ENCODE results near the gene MBD3L5.
"Not testable (repeated sequence)": the region's sequence is repeated elsewhere in the genome, so short reads cannot be mapped to it uniquely, and the experiment has no call there.

The MBD3L5 gene

DNA sequence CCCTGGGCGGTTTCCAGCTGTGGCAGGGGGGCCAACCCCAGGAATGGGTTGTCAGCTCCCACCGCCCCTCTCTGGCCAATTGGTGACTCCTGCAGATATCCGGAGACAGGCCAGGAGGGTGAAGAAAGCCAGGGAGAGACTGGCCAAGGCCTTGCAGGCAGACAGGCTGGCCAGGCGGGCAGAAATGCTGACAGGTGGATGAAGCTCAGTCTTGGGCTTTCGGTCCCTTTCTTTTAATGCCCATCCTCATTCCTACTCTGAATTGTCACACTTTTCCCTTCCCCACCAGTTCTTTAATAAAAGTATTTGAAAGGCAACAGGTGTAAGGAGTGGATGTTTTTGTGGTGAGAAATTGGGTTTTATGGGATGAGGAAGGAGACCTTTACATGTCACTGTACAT is 21.0 kb downstream of the MBD3L5 start:
- DNase-seq (ENCODE audit: low read depth, low spot score), result not testable (repeated sequence)

- DNase-seq (ENCODE audit: low read depth, low spot score), result not testable (repeated sequence)
Observed at GRCh38 chr19:7052896-7053295, 22.5 kb downstream of the MBD3L5 start.

- not testable (repeated sequence) for DNase-seq (ENCODE audit: low read depth, low spot score)
Observed at GRCh38 chr19:7054635-7055368, 24.4 kb downstream of the MBD3L5 start.

DNA sequence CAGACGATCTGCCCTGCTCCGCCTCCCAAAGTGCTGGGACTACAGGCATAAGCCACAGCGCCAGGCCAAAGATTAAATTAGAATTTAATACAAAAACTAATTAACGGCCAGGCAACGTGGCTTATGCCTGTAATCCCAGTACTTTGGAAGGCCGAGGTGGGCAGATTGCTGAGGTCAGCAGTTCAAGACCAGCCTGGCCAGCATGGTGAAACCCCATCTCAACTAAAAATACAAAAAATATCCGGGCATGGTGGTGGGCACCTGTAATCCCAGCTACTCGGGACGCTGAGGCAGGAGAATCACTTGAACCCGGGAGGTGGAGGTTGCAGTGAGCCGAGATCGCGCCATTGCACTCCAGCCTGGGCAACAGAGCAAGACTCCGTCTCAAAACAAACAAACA is 25.3 kb downstream of the MBD3L5 start:
- DNase-seq (ENCODE audit: low read depth, low spot score), result not testable (repeated sequence)

GRCh38 chr19:7056371-7056770 is 26.0 kb downstream of the MBD3L5 start:
- DNase-seq (ENCODE audit: low read depth, low spot score), result not testable (repeated sequence)

GRCh38 chr19:7058576-7058975 is 28.2 kb downstream of the MBD3L5 start, which contains the start of gene MBD3L3:
MBD3L3 (minus strand) TSS chr19:7058676; CDS start chr19:7058605, 71 bp downstream.
- DNase-seq (ENCODE audit: low read depth, low spot score), result not testable (repeated sequence)

DNA sequence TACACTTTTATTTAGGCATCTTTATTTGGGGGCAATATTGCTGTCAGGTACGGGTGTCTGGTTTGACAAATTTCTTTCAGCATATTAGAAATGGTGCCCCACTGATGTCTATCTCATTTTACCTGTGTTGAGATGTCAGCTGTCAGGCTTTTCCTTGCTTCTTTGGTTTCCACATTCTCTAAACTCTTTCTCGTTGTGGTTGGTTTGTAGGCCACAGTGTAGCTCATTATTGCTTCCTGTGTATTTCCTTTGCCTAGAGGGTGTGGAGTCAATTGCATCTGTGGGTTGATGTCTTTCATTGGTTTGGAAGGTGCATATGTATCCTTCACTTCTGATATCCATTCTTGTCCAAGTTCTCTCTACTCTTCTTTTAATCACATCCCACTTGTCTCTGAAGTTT is 29.6 kb downstream of the MBD3L5 start:
- DNase-seq (ENCODE audit: low read depth, low spot score), result not testable (repeated sequence)

GRCh38 chr19:7063339-7063738 is 33.0 kb downstream of the MBD3L5 start:
- no peak for DNase-seq (ENCODE audit: low read depth, low spot score)

- no peak for DNase-seq (ENCODE audit: low read depth, low spot score)
Observed at GRCh38 chr19:7063764-7064418, 33.5 kb downstream of the MBD3L5 start.

GRCh38 chr19:7067122-7067521 is 36.7 kb downstream of the MBD3L5 start:
- peak; percentile 56 for DNase-seq (ENCODE audit: low read depth, low spot score)

- DNase-seq (ENCODE audit: low read depth, low spot score), result no peak
Observed at GRCh38 chr19:7067716-7068115, 37.3 kb downstream of the MBD3L5 start.

- DNase-seq (ENCODE audit: low read depth, low spot score), result no peak
Observed at GRCh38 chr19:7068599-7068998, 38.2 kb downstream of the MBD3L5 start.

DNA sequence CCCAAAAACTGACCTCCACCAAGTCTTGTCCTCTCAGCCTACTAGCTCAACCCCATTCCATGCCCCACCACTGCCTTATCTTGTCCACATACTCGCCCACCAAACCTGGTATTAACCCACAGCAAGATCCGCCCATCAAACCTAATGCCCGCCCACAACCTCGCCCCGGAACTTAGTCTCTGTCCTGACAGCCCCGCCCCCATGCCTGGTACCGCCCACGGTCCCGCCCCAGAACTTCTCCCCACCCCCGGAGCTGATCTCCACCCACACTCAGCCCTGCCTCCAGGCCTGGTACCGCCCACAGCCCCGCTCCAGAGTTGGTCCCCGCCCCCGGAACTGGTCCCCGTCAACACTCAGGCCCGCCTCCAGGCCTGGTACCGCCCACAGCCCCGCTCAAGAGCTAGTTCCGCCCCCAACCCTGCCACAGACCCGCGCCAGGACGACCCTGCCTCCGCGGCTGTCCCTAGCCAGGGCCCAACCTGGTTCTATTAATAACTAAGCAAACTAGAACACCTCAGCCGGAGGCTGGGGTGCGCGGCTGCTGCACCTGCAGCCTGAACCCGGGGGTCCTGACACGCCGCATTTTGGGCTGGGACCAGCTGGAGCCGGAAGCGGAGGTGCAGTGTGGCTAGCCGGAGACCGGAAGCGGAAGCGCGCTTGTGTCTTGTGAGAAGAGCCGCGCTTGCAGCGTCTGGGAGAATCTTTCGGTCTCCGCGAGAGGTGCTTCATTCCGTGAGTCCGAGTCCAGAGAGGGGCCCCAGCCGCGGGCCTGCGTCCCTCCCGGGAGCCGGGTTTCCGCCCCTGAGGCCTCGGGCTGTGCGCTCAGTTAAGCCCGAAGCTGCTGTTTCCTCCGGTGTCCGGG is 38.9 kb downstream of the MBD3L5 start, which contains the start of gene ZNF557:
TSS of gene ZNF557 (plus strand) at position 662 of the 862 bp plus-strand sequence. CDS start 5,372 bp downstream, outside the sequence.
- peak; percentile 96 for DNase-seq (ENCODE audit: low read depth, low spot score)

GRCh38 chr19:7069904-7070226 is 39.5 kb downstream of the MBD3L5 start:
- no peak for DNase-seq (ENCODE audit: low read depth, low spot score)

- no peak for DNase-seq (ENCODE audit: low read depth, low spot score)
Observed at GRCh38 chr19:7072541-7072940, 42.2 kb downstream of the MBD3L5 start.

GRCh38 chr19:7074705-7075282 is 44.4 kb downstream of the MBD3L5 start:
- no peak for DNase-seq (ENCODE audit: low read depth, low spot score)

GRCh38 chr19:7076151-7076550 is 45.8 kb downstream of the MBD3L5 start:
- DNase-seq (ENCODE audit: low read depth, low spot score), result no peak

DNA sequence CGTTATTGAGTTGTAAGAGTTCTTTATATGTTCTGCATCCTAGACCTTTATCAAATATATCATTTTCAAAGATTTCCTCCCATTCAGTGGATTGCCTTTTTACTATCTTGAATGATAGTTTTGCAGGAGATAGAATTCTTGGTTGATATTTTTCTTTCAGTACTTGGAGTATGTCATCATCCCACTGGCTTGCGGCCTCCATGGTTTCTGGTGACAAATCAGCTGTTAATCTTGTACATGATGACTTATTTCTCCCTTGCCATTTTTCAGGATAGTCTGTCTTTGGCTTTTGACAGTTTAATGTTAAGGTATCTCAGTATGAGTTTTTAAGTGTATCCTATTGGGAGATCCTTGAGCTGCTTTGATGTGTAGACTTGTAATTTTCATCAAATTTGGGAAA is 47.6 kb downstream of the MBD3L5 start:
- no peak for DNase-seq (ENCODE audit: low read depth, low spot score)

Measured in ELF-1 (cell line).